CD4-positive, alpha-beta T cell treated with Interleukin-10 for 1 hour (primary cell): ENCODE measurements around the gene SUCLG2.

Experiments used
- DNase-seq: peaks from one replicate; pipeline ENCODE4 v3.0.0-alpha.2; 2020

SUCLG2 gene

GRCh38 chr3:67497746-67498145 is 156.7 kb downstream of the SUCLG2 start:
- DNase-seq = no peak

GRCh38 chr3:67495751-67496150 is 158.7 kb downstream of the SUCLG2 start:
- DNase-seq = no peak

GRCh38 chr3:67493808-67494207 is 160.6 kb downstream of the SUCLG2 start:
- no peak for DNase-seq

DNA sequence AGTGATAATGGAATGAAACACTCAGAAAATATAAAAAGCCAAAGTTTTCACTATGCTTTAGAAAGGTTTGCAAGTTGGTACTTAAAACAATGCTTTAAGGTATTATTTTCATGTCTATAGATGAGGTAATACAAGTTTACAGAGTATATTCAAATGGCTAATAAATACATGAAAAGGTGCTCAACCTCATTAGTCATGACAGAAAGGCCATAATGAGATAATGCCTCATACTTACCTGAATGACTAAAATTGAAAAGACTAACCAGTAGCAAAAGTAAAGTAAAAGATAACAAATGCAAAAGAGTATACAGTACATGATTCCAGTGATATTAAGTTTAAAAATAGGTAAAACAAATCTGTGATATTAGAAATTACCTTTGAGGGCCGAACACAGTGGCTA is 163.8 kb downstream of the SUCLG2 start:
- DNase-seq = no peak

GRCh38 chr3:67489816-67490215 is 164.6 kb downstream of the SUCLG2 start:
- no peak for DNase-seq

GRCh38 chr3:67487564-67488114 is 166.8 kb downstream of the SUCLG2 start:
- DNase-seq = no peak

GRCh38 chr3:67486883-67487282 is 167.5 kb downstream of the SUCLG2 start:
- no peak for DNase-seq

GRCh38 chr3:67484085-67484484 is 170.3 kb downstream of the SUCLG2 start:
- DNase-seq = no peak

- DNase-seq = no peak
These were observed 173.3 kb downstream of the SUCLG2 start for GRCh38 chr3:67481126-67481525.

DNA sequence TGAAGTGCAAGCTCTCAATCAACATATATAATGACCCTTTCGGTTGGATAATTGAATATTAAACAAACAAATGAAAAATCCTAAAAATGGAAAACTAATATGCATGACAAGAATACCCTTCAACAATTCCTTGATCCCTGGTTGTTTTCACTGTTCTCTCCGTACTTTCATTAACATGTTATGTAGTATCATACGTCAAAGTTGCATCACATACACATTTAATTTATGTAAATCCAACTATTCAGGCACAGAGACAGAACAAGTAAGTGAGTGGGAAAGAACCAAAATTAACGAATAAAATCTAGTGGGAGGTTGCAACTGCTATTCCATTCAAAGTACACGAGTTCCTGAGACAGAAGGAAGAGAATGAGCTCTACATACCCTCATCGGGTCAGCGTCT is 176.0 kb downstream of the SUCLG2 start:
- no peak for DNase-seq

GRCh38 chr3:67474311-67474710 is 180.1 kb downstream of the SUCLG2 start:
- no peak for DNase-seq

DNA sequence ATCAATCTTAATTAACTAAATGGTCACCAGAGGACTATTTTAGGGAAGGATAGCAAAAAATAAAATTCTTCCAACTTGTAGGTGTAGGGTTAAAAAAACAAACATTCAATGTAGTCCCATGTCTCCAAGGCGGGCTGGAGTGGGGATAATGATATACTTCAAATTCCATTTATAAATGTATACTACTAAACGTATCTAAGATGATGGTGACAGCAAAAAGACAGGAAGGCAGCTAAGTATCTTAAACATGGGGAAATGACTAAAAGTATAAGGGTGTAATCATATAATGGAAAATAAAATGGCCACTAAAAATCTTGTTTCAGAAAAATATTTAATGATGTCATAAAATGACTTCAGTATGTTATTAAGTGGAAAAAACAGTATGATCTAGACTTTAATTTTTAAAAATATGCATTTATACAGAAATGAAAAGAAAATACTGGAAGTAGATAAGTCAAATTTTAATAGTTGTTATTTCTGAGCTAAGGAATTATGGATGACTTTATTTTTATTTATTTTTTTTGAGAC is 181.7 kb downstream of the SUCLG2 start:
- DNase-seq = no peak

- DNase-seq = no peak
These were observed 184.2 kb downstream of the SUCLG2 start for GRCh38 chr3:67470207-67470606.

GRCh38 chr3:67468511-67468910 is 185.9 kb downstream of the SUCLG2 start:
- DNase-seq = no peak

GRCh38 chr3:67463656-67464055 is 190.8 kb downstream of the SUCLG2 start:
- DNase-seq = no peak

GRCh38 chr3:67462187-67462586 is 192.2 kb downstream of the SUCLG2 start:
- DNase-seq = no peak

DNA sequence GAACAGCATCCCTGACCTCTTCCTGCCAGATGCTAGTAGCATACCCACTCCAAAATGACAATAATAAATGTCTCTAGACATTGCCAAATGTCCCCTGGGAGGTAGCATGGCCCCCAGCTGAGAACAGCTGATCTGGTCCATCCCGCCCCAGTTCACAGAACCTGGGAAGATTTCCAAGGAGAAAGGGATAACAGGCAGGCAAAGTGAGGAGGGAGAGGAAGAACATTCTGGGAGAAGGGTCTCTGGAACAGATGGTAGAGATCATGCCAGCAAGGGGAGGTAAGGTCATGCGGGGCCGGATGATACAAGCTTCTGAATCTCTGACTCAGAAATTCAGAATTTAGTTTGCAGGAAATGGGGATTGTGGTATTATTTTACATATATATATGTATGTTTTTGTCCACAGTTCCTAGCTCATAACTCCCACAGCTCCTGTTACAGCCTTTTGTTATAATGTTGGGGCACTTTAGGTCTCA is 192.7 kb downstream of the SUCLG2 start:
- no peak for DNase-seq

- no peak for DNase-seq
These were observed 193.4 kb downstream of the SUCLG2 start for GRCh38 chr3:67460841-67461510.

DNA sequence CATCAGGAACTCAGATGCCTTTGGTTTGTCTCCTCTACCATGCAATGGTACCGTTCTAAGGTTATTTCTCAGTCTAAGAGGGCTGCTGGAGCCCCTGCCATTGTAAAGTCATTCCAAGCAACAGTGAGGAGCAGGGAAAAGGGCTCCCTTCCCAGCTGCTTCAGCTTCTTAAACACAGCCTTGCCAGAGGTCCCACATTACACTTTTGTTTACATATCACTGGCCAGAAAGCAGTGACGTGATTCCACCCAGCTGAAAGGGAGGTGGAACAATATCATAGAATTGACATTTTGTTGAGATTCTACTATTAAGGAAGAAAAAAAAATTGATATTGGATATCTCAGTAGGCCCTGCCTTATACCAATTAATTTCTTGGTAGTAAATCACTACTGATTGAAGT is 194.6 kb downstream of the SUCLG2 start:
- no peak for DNase-seq

GRCh38 chr3:67458896-67459530 is 195.4 kb downstream of the SUCLG2 start:
- DNase-seq = no peak

DNA sequence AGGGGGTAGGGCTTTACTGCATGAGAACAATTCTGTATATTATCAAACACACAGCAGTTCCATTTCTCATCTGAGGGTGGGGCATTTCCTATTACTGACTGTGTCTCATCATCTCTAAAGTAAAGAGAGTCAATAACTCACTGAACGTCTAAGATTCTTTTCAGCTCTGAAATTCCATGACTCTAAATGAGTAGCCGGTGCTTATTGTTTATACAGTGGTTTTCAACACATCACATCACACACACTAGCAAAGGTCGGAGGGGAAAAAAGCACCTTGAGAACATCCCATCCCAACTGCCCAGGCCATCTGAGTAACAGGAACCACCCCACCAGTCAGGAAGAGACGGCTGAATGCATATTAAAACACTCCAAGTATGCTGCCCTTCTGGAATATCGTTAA is 196.0 kb downstream of the SUCLG2 start:
- DNase-seq = no peak

DNA sequence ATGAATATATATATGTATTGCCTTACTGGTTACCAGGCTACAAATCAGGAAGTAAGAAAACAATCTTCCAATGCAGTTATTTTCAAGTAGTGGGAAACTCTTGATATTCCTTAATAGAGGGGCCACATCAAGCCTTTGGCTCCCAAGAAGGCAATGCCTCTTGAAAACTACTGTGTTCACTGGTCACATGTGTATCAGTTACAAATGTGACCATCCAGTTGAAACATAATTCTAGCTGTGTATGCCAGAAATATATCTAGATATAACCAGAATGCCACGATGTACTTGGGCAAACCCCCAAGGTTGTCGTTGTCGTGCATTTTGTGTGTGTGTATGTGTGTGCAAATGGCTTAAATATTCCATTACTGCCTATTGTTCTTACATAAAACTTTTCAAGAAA is 200.8 kb downstream of the SUCLG2 start:
- DNase-seq = no peak

DNA sequence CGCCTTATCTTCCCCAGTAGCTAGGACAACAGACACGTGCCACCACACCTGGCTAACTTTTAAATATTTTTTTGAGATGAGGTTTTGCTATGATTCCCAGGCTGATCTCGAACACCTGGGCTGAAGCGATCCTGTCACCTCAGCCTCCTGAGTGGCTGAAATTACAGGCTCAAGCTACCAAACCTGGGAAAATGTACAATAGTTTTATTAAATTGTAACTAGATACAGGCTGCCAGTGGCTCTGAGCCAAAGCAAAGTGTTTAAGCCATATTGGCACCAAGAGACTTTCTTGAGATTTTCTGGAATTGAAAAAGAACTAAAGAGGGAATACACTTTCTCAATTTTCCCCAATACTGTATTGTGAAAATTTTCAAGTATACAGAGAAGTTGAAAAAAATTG is 204.3 kb downstream of the SUCLG2 start:
- no peak for DNase-seq

DNA sequence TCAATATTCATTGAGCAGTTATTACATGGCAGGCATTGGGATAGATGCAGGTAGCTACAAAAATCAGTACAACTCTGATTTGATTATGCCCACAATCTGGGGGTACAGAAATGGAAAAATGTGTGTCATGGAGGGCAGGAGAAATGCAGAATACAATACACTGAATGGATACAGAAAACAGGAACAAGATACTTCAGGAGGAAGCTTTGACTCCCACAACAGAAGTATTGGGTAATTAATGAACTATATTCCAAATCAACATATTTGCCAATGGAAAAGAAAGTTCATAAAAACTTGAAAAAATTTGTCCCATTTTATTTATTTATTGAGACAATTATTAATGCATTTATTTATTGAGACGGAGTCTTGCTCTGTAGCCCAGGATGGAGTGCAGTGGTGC is 207.0 kb downstream of the SUCLG2 start:
- no peak for DNase-seq
